Fibroblast of upper back skin (primary cell): ENCODE measurements around the gene ASCL1.

ENCODE experiments used
- DNase-seq: peaks from one replicate; pipeline ENCODE4 v3.0.0-alpha.2; 2013

Gene ASCL1

GRCh38 chr12:102957339-102958050 is at the start of gene ASCL1:
ASCL1 (plus strand) TSS chr12:102957674; CDS start chr12:102958245, 571 bp downstream.
- peak; percentile 3 for DNase-seq

DNA sequence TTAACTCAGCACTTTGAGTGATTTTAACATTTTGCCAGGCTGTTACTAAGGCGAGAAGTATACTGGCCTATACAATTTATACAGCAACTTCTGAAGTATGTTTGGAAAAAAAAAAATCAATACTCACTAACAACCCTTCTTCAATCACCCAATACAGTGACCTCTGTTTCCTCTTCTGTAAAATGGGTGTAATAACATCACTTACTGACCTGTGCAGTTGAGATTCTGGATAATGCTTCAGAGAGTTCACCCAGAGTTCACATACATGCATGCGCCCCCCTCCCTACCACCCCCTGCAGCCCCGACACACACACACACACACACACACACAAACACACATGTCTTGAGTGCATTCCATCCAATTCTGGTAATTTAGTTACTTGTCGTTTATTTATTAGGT is 49.6 kb upstream of the ASCL1 start:
- no peak for DNase-seq

DNA sequence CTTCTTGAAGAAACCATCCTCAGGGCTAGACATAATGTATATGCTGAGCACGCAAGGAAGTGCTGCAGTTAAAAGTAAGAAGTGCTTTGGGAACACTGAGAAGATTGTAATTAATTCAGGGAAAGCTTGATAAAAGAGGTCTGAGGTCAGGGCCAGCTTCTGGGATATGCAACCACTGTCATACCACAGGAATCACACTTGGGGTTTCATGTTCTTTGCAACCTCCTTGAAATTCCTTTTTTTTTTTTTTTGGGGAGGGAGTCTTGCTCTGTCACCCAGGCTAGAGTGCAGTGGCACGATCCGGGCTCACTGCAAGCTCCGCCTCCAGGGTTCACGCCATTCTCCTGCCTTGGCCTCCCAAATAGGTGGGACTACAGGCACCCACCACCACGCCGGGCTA is 47.3 kb upstream of the ASCL1 start:
- DNase-seq = no peak

- DNase-seq = no peak
Observed at GRCh38 chr12:102910792-102911191, 46.7 kb upstream of the ASCL1 start.

DNA sequence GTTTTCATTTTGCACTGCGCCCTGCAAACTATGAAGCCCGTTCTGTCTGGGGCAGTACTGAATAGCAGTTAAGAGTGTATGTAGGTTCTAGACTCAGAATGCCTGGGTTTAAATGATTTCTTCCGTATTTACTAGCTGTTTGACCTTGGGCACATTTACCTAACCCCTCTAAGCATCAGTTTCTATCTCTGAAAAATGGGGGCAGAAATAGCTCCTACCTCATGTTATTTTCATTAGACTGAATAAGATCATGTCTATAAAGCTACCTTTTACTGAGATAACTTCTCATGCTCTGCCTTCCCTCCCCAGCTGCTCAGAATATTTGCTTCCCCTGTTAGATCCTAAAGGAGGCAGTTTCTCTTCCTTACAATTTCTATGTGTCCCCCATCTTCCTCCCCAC is 46.2 kb upstream of the ASCL1 start:
- DNase-seq = no peak

GRCh38 chr12:102912258-102912657 is 45.2 kb upstream of the ASCL1 start:
- no peak for DNase-seq

GRCh38 chr12:102913453-102914226 is 43.8 kb upstream of the ASCL1 start:
- no peak for DNase-seq

- no peak for DNase-seq
Observed at GRCh38 chr12:102916252-102917025, 41.0 kb upstream of the ASCL1 start.

- no peak for DNase-seq
Observed at GRCh38 chr12:102917026-102917787, 40.3 kb upstream of the ASCL1 start, which contains the start of gene PAH. PAH (minus strand) TSS chr12:102917244; CDS start chr12:102917130, 114 bp downstream.

GRCh38 chr12:102918840-102919239 is 38.6 kb upstream of the ASCL1 start:
- no peak for DNase-seq

- DNase-seq = no peak
Observed at GRCh38 chr12:102920271-102920670, 37.2 kb upstream of the ASCL1 start.

GRCh38 chr12:102921240-102921639 is 36.2 kb upstream of the ASCL1 start:
- no peak for DNase-seq

- DNase-seq = no peak
Observed at GRCh38 chr12:102927220-102927619, 30.3 kb upstream of the ASCL1 start.

GRCh38 chr12:102933168-102933567 is 24.3 kb upstream of the ASCL1 start:
- DNase-seq = no peak

- DNase-seq = no peak
Observed at GRCh38 chr12:102939059-102939458, 18.4 kb upstream of the ASCL1 start.

DNA sequence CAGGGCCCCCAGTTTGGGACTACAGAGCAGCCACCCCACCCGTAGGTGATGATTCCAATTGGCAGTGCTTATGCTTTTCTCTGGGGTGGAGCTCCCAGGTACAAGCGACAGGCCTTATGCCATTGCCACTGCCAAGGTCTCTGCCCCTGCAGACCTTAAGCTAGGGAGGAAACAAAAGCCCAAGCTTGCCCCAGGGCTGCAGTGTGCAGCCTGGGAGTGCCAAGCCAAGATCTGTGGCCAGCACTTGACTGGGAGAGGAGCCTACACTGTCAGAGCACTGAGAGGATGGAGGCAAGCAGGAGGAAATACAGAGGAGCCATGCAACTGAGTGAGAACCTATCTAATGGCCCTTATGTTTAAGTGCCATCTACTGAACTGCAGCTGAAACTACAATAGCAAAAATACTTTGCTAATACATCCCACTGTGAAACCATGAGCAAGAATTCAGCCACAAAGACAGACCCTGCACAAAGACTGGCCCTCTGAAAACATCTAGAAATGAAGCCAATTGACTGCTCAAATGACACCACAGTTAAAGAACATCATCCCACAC is 17.7 kb upstream of the ASCL1 start:
- no peak for DNase-seq

GRCh38 chr12:102946042-102946441 is 11.4 kb upstream of the ASCL1 start:
- DNase-seq = no peak

DNA sequence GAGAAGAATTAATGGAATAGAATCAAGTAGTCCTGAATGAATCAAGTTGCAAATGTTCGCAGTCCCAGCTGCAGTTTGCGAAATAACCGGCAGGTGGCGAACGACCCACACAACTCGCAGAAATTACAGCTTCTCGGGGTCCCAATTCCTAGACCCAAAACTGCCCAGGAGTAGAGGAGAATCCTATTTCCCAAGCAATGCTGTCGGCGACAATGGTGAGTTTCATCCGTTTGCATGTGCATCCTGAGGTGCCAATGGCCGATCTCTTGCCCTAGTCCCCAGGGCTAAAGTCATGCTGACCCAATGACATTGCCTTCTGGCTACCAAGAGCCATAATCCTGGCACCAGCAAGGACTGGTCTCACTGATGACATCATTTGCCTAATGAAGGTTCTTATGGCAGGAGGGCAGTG is 8.5 kb upstream of the ASCL1 start:
- DNase-seq = peak; percentile 17

DNA sequence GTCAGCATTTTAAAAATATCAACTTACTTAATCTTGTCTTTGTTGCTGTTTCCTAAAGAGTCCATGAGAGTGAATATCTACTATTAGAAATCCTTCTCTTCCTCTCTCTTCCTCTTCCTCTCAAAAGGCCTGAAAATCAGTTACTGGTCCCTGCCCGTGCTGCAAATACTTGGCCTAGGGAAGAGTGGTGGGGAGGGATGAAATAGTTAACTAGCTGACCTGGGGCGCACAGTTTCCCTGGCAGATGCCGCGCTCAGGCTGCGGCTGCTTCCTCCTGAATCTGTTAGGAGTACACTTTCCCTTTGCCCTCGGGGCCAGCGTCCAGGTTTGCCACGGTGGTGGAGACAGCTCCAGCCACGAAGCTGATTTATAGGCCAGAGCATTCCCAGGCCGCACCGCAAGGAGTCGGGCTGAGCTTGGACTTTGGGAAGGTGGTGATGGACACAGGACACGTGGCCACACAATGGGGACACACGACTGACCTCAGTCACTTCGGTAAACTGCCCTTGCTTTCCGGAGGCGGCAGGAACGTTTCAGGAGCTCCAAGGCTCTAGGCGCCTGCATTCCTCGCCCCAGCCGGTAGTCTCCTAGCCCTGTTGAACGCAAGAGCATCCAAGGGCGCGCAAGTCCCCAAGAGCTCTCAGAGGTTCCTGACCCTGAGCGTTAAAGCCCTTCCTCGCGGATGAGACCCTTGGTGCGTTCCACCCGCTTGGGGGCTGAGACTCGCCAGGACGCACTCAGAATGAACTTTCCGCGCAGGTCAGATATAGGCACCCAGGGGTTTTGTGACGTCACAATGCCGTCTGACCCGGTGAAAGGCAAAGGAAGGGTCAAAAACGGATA is 7.1 kb upstream of the ASCL1 start:
- DNase-seq = no peak

- no peak for DNase-seq
Observed at GRCh38 chr12:102950950-102951619, 6.4 kb upstream of the ASCL1 start.

DNA sequence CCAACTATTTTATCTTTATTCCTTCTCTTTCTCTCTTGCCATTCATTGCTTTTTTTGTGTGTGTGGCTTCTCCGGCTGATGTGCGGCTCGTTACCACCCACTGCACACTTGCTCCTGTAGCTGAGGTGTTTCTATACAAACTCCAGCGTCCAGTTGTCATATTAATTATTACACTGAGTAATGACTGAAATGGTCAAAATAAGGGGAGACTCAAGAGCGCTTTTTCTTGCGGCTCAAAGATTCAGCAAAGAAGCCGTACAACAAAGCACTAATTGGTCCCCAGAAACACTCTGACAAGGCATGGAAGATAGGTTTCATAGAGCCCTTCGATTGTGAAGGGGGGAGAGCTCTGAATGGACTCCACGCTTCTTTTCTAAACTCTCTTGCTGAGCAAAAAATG is 5.6 kb upstream of the ASCL1 start:
- DNase-seq = no peak
